Measurements from ENCODE around the gene TMC1.

The TMC1 gene

DNA sequence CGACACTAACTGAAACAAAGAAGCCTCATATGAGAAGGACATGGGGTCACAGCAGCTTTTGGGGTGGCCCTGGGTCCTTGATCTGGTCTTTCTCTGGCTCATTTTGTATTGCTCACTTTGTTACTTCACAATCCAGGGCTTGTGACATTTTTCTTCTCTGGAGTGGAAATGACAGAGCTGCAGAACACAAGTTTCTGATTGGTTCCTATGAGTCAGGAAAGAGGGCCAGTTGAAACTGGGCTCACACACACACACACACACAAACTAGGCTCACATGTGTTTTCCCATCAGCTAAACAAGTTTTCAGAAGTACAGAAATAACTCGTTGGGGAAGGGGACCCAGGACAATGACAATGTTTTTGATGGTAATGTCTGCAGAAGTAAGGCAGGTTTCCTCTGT is 54.3 kb downstream of the TMC1 start:
- DNase-seq (ENCODE audit: low read depth in 2 of 2): no peak

DNA sequence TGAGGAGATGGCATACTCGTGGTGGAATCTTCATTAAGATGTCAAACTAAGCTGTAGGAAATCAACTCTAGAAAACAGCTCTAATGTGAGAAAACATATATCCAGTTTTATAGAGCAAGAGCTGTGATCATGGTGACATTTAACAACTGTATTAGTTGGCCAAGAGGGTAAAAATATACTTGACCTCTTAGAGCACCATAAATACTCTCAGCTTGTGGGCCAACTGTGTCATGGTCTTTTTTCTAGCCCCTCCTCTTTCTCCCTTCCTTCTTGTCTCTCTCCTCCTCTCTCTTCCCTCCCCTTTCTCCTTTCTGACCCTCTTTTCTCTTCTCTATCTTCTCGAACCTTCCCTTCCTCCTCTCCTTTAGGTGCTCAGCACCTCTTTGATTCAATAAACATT is 54.7 kb downstream of the TMC1 start:
- no peak for DNase-seq (ENCODE audit: low read depth in 2 of 2)

DNA sequence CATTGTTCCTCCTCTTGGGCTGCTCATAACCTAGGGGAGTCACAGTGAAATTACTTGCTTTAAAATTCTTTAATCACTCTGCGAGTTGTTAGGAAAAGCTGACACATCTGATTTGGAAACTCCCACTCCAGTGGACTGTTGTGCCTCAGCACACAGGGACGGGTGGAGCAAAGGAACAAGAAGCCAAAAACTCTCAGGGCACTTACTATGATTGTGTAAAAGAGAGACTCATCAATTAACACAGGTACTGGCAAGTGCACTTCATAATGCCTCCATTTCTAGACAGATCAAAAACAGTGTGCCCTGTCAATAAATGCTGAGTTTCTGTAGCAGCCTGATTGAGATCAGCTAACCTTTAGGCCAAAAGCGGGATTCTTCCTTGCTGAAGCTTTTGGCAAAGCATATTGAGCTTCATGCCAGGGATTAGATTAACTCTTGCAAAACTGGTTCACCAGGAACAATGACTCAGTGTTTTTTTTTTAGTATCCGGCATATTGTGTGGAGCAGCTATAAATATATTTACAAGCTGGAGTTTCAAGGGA is 55.9 kb downstream of the TMC1 start:
- DNase-seq (ENCODE audit: low read depth in 2 of 2): no peak

DNA sequence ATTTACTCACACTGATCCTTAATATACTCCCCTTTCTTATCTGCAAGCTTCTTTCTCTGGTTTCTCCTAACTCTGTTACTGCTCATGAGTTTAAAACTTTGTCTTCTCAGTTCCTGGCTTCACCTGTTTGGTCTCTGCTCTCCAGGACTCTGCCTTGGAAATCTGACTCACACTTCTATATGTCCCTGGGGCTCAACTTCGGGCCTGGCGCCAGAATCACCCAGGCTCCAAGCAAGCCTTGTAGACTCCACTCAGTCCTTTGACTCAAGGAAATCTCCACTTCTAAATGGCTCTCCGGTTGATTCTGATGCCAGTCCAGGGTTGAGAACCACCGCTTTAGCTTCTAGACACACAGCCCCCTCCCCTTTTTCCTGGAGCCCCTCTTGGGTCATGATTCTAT is 57.8 kb downstream of the TMC1 start:
- no peak for DNase-seq (ENCODE audit: low read depth in 2 of 2)

DNA sequence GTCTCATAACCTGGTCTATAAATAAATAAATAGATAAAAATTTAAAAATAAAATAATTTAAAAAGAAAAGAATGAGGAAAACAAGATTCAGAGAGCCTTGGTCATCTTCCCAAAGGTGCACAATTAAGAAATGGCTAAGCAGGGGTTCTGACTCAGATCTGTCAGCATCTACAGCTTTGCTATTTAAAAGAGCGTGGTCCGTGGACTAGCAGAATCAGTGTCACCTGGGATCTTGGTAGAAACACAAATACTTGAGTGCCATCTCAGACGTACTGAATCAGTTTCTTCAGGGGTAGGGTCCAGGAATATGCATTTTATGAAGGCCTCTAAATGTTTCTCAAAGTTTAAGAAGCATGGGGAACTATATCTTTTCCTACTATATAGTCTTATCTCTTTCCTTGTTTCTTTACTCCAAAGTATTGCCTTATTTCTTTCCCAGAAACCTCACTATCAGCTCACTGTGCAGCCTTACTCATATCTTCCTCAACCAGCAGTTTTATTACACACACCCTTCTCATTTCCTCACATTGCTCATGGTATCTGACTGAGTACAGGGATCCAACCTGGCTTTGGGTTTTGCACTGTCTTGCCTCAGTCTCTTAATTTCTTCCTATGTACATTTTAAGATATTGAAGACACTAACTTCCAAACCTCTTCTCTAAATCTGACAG is 58.6 kb downstream of the TMC1 start:
- no peak for DNase-seq (ENCODE audit: low read depth in 2 of 2)

DNA sequence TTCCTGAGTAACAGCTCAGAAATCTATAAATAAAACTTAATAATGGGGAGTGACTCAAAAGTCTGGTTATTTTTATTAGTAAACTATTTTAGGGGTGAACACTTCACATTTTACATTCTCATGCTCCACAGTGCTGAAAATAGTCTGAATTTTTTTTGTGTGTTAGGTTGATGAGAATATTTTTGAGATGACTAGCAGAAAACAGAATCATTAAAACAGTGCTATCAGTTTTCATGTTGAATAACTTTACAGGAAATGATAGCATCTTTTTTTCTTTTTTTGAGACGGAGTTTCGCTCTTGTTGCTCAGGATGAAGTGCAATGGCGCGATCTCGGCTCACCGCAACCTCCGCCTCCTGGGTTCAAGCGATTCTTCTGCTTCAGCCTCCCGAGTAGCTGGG is 60.3 kb downstream of the TMC1 start:
- DNase-seq (ENCODE audit: low read depth in 2 of 2): no peak

DNA sequence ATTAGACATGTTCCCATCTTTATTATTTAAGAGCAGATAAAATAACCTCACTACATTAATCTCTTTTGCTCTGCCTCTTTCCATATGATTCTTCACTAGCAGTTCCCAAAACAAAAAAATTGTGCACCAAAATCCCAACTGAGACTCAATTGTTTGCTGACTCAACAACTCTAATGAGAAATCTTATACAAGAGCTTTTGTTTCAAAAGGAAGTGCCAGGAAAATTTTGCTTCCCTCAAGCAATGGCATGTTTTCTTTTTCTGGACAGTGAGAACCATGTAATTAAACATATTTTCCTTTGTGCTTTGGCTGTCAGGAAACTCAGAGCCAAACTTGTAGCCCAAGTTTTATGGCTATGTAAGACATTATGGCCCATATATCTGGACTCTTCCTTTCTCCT is 62.0 kb downstream of the TMC1 start:
- no peak for DNase-seq (ENCODE audit: low read depth in 2 of 2)

DNA sequence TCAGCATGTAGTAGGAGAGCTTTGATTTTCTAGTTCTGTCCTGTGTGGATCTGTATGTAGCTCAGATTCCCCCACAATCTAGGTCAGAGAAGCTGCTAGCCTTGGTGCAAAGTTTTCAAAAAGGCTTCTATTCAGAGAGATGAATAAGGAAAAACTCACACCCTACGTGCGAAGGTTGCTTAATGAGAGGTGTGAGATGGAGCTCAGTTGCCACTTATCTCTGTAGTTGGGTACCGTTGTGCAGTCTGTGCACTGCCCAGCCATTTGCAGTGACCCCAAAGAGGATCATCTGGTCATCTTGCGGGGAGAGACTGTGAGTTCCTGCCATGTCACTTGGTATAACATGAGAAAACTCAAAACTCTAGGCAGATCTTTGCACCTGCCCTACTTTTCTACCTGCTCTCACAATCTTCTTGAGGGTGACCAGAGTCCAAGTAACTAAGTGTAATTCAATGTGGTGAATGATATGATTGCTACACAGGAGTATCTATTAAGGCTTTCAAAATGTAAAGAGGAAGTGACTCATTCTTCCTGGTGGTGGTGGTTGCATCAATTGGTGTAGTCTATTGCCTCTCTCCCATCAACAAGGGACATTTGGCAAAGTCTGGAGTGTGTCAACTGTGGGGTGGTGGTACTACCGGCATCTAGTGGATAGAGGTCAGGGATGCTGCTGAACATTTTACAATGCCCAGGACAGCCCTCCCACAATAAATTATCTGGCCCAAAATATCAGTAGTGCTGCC is 65.2 kb downstream of the TMC1 start:
- DNase-seq (ENCODE audit: low read depth in 2 of 2): no peak

DNA sequence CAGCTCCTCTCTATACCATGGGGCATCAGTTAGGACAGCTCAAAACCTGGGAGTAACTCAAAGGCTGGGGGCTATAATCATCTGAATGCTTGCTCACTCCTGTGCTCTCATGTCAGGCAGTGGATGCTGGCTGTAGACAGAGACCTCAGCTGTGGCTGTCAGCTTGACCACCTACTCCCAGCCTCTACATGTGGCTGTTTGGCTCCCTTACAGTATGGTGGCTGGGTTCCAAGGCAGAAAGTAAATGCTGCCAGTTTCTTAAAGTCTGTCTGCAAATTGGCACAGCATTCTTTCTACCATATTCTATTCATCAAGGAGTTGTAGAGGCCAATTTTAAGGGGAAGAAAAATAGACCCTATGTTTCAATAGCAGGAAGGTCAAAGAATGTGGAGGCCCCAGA is 66.9 kb downstream of the TMC1 start:
- DNase-seq (ENCODE audit: low read depth in 2 of 2): no peak

DNA sequence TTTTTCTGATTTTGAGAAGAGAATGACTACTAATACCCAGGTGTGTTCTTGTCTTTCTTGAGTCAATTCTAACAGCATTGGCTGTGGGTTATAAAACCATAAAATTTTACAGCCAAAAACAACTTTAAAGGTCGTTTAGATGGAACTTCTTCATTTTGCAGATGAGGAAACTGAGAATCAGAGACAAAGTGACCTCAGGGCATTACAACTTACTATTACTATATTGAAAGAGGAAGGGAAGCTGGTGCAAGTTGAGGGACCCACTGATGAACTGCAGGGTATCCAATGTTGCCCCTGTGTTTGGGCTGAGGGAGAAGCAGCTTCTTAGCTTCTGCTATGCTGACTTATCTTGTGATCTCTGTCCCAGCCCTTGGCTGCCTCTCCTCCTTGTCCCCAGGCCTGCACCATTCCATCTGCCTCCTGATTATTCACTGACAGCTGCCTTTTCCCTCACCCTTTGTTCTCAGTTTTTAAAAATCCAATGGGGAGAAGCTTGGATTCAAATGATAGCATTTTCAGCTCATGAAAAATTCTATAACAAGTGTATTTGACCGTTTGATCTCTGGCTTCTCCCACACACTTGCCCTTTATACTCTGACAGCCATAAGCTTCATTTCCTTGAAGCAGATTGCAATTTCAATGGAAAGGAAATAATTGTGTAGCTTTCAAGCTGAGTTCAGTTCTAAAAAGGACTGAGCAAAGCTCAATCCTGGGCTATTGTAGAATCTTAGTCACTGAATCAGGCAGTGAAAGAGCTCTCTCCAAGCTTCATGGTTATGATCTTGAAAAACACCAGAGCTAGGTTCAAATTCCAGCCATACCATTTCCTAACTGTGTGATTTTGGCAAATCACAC is 68.5 kb downstream of the TMC1 start:
- DNase-seq (ENCODE audit: low read depth in 2 of 2): no peak

DNA sequence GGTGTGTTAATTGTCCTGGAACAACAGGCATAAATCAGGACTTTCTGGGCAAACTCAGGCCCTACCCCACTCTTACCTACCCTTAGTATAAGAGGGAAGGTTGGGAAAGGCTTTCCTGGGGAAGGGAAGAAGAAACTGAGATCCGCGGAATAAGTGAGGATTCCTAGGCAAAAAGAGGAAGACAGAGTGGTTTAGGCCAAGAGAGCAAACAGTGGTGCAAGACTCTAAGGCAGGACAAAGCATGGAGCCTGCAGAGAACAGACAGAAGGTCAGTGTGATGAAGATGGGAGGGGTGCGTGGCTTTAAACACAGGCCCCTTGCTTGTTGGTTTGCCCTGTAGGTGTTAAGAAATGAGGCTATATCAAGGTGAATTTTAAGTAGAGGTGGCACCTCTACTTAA is 69.4 kb downstream of the TMC1 start:
- DNase-seq (ENCODE audit: low read depth in 2 of 2): no peak

DNA sequence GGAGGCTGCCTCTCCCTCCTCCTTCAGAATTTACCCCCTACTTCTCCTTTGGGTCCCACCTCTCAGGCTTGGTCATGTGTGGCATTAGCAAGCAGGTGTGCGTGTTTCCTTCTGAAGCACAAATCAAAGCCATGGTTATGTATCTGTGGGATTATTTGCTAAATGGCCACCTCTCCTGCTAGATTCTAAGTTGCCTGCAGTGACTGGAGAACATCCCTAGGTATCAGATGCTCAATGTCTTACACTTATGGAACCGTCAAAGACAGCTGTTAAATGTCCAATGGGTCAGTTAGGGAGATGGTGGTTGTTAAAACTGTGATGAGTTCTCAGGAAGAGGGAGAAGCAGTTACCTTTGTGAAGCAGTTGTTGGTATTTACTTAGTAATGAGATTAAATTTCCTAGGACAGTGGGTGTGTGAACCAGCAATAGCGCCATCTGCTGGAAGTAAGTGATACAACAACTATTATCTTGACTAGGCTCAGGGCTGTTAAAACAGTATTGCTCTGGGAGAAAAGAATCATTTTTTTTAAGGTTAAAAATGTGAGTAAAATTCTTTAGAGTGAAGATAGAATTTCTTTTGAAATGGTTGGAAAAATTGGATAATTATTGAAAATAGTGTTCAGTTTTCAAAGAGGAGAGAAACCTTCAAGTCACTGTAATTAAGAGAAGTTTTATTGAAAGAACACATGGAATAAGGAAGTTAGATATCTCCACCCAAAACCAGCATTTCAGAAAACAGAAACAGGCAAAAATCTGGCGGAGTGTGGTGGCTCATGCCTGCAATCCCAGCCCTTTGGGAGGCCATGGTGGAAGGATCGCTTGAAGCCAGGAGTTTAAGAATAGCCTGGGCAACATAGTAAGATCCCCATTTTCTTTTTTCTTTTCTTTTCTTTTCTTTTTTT is 71.3 kb downstream of the TMC1 start:
- no peak for DNase-seq (ENCODE audit: low read depth in 2 of 2)

DNA sequence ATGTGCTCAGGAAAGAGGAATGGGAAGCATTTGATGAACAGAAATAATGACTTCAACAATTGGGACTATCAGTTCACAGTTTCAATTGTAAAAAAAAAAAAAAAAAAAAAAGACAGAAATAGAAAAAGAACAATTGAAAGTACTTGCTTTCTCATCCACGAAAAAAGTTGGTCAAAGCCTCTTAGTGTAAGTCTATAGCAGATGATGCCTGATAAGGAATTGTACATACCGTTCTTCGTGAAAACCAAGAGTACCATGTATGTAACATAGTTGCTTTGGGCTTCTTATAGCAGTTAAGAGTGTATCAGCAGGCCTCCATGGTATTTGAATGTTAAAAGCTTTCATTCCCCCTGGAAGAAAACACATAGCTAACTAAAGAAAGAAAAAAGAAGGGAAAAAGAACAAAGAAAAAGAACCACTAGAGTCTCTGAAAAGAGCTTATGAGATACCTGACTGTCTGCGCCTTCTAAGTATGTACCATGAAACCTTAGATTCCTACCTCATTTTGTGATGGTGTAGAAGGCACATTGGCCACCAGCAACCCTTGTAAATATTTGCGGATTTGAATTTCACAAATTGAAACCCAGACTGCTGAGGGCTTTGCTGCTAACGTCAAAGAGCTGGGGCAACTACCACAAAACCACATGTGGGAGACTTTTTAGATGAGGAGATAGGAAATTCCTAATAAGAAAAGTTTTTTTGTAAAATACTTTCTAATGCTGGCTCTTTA is 75.2 kb downstream of the TMC1 start:
- no peak for DNase-seq (ENCODE audit: low read depth in 2 of 2)

DNA sequence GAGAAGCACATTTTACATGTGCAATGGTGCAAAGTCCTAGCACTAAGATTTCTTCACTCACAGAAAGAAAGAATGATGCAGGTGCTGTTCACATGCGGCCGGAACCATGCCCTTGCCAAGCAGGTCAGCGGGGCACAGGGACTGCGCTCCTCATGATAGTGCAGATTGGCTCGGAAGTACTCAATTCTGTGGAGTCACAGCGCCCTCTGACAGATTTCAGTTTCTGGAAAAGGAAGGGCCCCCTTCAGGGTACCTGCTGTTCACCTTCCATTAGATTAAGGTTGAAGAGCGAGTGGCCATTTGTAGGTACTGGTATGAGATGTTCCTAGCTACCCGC is 75.7 kb downstream of the TMC1 start:
- DNase-seq (ENCODE audit: low read depth in 2 of 2): no peak

DNA sequence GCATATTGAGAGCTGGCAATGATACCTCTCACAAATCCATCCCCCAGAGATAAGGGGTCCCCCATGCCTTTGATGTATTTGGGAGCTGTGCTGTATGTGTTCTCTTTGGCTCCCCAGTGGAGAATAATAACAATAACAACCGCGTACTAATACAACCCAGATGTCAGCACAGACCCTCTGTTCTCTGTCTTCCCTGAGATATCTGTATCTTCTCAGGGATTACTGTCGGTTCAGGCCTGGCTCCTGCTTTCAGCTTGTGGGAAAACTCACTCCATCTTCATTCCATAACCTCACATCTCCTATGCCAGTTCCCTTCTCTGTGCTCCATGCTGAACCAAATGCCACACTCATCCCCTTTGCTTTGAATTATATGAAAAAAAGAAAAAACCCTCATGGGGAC is 76.2 kb downstream of the TMC1 start:
- no peak for DNase-seq (ENCODE audit: low read depth in 2 of 2)

DNA sequence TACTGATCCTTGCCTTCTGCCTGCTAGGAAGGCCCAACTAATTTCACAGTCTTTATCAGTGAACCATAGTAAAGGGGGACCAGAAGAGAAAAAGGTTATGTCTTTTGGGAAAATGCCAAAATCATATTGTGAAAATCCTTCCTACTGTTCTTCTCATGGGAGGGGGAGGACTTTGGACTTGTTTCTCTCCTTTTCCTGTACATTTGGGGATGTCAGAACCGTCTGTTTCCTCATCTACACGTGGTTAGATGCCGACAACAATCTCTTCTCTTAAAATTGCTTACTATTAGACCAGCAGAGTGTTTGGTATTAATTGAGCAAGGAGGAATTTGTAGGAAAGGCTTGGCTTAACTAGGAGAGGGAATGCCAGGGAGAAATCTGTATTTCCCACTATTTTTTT is 77.2 kb downstream of the TMC1 start:
- no peak for DNase-seq (ENCODE audit: low read depth in 2 of 2)

DNA sequence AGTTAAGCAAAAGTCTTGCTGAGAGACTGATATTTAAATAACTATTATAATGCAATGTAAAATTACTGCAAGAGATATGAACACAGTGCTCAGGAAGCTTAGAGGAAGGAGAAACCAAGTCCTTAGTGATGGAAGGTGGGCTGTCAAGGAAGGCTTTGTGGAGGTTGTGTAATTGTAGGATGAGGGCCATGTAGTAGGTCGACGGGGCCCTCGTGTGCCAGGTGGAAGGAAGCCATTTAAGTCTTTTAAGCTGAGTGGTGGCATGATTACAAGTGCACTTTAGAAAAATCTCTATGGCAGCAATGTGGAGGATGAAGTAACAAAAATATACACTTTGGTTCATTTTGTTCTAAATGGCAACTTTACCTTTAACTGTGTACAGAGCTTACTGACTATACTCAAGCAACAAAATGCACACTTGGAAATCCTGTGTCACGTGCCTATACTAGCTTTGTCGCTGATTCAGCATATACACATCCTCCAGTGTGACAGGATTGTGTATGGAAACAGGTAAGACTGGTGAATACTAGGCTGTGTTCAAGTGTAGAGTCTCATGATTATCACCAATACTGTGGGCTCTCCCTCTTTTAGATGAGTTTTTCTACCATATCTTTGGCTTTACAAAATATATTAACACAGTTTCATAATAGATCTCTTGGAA is 78.6 kb downstream of the TMC1 start:
- no peak for DNase-seq (ENCODE audit: low read depth in 2 of 2)

DNA sequence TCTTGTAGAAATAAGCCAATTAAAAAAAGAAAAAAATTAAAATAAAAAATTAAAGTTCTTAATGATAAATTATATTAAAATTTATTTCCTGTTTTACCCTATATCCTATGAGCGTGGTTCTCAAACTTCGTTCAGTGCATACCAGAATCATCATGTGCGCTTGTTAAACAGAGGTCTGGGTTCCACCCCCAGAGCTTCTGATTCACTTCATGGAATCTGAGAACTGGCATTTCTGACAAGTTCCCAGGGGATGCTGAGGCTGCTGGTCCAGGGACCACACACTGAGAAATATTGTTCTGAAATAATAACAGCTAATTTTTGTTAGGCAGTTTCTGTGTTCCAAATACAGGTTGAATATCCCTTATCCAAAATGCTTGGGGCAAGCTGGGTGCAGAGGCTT is 79.3 kb downstream of the TMC1 start:
- DNase-seq (ENCODE audit: low read depth in 2 of 2): no peak

DNA sequence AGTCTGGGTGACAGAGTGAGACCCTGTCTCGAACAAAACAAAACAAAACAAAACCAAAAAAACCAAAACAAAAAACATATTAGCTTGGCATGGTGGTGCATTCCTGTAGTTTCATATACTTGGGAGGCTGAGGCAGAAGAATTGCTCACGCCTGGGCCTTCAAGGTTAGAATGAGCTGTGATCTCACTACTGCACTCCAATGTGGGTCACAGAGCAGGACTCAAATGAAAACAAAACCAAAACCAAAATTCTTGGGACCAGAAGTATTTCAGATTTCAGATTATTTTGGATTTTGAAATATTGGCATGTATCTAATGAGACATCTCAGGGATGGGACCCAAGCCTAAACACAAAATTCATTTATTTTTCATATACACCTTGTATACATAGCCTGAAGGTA is 80.2 kb downstream of the TMC1 start:
- DNase-seq (ENCODE audit: low read depth in 2 of 2): no peak

DNA sequence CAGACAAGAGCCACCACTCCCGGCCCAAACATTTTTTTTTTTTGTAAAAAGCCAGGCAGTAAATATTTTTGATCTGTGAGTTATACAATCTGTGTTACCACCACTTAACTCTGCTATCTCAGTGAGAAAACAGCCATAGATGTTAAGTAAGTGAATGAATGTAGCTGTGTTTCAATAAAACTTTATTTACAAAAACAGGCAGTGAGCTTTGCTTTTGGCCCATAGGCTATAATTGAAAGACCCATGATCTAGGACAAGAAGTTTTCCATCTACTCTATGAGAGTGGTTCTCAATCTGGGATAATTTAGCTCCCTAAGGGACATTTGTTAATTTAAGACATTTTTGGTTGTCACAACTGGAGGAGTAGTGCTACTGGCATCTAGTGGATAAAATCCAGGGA is 91.0 kb downstream of the TMC1 start:
- DNase-seq (ENCODE audit: low read depth in 2 of 2): no peak

Data from stimulated activated CD8-positive, alpha-beta memory T cell treated with anti-CD3 and anti-CD28 coated beads, Interleukin-2, amount 100 ng/mL, for 48 hours (primary cell).